NCI-H524 (cell line): ENCODE measurements around the gene TSPAN15.

Source experiments
- DNase-seq, 2 experiments: peaks; one replicate each; lab custom pipeline; 2025; lab: John Stamatoyannopoulos, UW

Gene TSPAN15

DNA sequence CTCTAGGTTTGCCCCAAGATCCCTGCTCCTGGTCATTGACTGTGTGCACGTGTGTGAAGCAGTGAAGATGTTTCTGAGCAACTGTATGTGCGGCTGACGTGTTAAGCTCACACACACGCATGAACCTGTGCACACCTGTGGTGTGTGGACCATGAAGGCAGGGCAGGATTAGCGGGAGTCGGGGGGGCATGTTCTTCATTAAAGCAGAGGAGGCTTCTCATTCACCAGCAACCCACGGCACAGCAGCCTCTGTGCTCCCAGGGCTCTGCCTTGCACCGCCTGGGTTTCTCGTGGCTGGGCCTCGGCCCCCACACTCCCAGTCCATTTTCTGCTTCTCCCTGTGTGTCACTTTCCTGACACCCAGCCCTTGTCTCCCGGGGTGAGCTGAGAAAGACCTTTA, 33.7 kb upstream of the TSPAN15 start:
- DNase-seq: no peak

DNA sequence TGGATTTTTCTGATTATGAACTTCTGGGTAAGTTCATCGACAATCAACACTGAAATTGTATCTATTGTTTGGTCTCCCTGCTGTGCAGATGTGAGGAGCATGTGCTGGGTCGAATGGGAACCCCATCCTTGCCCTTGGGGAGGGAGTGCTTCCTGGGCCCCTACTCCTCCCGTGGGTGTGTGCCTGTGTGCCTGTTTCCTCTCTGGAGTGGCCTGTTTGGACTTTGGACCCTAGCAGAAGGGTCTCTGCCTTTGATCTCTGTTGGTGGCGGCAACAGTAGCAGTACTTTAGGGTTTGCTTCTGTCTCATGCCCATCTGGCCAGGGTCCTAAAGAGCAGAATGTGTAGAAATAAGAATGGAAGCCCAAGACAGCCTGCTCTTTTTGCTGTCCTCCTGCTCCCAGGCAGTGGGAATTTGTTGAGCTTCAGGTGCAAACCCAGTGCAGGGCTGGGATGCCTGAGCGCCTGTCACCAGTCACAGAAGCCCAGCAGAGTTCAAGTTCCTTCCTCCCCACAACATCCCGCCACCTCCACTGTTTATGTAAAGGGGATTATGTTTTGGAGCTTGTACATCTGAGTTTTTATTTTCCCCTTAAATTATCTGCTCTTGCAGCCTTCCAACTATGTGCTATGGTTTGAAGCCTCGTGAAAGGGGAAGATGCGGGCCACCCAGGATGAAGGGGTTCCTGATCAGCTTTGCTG, 33.1 kb upstream of the TSPAN15 start:
- no peak for DNase-seq

DNA sequence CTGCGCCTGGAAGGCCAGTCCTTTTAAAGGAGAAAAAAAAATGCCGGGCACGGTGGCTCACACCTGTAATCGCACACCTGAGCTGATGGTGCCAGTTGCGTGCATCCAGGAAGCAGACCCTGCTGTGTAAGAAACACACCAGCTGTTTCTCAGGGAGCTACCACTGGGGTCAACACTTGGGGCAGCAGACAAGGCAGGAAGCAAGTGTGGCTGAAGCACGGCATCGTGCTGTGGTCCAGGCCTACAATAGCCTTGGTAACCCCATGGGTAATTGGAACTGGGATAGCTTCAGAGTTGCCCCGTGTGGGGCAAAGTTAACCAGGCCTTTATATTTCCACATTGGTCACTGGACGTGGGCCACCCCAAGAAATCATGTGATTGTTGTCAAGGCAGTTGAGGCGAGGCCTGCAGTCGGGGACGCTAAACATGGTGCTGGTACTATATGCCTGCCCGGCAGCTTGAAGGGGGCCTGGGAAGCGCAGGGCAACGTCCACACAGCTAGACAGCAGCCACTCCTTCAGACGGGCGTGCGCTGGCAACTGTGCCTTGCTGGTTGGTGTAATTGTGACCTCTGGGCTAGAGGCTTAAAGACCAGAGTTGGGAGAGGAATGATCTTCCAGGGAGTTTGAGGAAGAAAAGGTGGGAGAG, 32.0 kb upstream of the TSPAN15 start:
- no peak for DNase-seq

DNA sequence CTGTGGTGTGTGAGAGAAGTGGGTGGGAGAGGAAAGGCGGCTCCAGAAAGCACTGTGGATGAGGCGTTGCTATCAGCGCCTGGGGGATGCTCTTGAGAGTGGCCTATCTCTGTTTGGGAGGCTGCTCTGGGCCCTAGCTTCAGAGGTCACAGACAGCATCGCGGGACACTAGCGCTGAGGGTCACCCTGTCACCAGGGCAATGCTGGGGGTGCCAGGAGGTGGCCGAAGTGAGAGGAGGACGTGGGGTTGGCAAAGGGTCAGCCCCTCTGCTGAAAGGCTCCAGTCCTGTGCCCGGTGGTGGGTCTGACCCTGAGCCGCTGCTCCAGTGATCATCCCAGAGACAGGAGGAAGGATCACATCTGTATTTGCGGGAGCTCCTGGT, 31.5 kb upstream of the TSPAN15 start:
- no peak for DNase-seq

DNA sequence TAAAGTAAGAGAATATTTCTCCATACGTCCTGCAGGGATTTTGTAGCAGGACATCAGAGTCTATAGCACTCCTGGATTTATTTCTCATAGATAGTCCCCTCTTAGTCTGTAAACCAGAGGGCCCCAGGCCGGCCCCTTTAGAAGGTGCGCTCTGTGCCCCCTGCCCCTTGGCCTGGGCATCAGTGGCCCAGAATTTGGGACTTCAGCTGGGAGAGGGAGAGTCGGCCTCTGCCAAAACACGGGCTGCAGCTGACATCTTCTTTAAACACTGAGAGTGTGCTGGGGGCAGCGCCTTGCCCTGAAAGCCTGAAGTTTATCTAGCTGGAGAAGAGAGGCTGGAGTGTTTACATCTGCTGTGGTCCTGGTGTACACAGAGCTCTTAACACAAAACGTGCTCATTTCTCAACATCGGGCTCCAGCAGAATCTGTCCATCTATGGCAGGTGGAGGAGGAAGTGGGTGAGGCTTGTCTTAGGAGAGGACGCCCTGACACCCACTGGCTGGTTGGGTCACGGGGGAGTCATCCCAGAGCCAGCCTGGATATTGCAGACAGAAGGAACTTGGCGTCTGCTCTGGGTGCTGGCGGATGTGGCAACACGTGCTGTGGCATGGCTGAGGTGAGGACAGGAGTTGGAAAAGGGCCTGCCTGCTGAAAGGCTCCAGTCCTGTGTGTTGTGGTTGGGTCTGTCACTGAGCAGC, 29.5 kb upstream of the TSPAN15 start:
- DNase-seq: no peak

DNA sequence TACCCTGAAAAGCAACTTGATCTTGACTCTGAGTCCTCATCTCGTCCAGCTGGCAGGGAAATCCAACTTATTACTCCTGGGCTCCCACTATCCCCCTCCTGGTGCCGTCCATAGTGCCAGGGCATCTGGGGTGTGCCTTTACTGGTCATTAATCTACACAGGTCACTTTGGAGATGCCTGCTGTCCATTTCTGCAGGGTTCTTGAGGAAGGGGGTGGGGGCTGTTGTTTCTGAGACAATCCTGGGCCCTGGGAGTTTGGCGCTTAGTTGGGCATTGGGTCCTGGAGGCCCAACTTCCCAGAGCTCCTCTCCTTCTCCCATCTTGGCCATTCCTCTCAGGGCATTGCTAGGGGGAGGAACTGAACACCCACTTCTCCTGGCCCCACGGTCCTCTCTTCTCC, 28.6 kb upstream of the TSPAN15 start:
- no peak for DNase-seq

DNA sequence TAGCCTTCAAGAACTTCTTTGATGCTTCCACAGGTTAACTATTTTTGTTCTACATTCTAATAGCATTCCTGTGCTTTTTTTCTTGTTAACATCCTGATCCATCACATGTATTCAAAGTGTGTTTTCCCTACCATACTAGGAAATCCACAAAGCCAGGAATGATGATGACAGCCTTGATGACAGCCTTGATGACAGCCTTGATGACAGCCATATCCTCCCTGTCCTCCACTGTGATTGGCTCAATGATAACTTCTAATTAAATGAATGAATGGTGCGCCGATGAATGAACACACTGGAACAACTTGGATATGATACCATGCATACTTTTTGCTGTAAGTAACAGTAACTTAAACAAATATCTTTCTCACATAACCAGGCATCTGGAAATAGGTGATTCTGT, 26.2 kb upstream of the TSPAN15 start:
- no peak for DNase-seq

DNA sequence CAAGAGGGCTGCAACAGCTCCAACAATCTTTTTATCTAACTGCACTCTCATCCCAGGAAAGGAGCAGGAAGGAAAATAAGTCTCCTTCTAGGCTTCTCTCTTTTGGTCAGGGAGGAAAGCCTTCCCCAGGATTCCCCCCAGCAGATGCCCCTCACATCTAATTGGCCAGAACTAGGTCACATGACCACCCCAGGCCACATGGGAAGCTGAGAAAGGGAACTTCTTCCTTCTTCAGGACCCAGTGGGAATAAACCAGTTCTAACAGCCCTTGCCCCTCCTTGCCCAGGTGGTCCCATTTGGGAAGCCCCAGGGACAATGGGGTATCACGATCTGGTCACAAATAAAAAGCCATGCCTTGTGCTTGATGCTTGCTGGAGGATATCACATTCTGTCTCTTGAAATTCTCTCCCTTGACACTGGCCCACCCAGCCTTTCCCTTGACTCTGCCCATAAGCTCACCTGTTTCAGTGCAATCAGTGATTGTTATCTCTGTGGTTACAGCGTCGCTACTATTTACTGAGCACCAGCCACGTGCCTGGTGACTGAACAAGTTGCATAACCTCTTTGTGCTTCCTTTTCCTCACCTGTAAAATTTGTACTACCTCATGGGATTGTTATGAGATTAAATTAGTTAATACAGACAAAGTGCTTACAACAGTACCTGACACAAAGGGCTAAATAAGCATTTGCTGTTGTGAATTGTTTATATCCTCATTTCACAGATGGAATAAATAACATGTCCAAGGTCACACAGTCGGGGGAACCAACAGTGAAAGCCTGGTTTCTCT, 25.6 kb upstream of the TSPAN15 start:
- no peak for DNase-seq

DNA sequence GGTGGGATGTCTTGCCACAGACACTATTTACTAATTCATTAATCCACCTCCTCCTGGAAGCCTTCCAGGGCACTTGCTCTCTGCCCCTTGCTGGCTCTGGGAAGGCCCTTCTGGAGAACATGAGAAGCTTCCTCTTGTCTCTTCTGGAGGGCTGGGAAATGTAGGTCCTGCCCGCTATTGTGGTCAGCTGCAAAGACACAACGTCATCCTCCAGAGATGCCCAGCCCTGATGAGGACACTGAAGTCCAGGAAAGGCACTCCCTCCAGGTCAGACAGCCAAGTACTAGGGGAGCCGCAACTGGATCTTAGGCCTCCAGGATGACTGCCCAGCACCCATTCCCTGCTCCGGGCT, 24.9 kb upstream of the TSPAN15 start:
- DNase-seq: no peak

DNA sequence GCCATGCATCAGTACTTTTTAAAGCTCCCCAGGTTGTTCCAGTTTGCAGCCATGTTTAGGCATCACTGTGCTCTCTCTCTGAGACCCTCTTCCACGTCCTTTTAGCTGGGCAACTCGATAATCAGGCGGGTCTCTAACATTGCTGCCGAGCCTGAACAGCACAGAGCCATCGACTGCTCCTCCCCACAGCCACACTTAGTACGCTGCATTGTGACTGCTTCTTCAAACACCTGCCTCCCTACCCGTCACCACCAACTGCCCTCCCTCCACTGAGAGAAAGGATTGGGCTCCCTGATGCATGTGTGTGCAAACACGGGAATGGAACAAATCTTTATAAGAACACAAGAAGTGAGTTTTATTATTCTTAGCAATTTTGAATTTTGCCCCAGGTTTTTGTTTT, 23.1 kb upstream of the TSPAN15 start:
- peak; percentile 8 to 59 for DNase-seq

DNA sequence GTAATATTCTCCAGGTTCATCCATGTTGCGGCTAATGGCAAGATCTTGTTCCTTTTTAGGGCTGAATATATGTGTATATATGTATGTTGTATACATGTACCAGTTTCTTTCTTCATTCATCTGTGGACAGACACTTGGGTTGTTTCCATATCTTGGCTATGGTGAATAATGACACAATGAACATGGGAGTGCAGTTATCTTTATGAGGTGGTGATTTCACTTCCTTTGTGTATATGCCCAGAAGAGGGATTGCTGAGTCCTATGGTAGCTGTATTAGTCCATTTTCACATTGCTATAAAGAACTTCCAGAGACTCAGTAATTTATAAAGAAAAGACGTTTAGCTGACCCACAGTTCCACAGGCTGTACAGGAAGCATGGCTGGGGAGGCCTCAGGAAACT, 17.1 kb upstream of the TSPAN15 start:
- no peak for DNase-seq

DNA sequence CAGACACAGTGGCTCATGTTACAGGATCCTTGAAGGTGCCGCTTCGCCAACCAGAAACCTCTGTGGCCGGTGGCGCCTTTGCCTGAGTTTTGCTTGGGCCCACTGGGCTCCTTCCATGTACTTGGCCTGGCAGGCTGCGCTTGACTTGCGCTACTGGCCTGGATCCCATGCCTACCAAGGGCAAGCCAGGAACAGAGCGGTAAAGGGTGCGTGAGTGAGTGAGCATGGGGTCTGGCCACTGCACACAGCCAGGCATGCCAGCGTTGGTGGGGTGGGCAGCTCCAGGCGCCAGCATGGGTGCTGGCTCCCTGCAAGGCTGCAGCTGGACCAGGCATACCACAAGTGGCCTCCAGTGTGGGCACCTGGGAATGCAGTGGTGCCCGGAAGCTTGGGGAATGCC, 16.3 kb upstream of the TSPAN15 start:
- DNase-seq: no peak

DNA sequence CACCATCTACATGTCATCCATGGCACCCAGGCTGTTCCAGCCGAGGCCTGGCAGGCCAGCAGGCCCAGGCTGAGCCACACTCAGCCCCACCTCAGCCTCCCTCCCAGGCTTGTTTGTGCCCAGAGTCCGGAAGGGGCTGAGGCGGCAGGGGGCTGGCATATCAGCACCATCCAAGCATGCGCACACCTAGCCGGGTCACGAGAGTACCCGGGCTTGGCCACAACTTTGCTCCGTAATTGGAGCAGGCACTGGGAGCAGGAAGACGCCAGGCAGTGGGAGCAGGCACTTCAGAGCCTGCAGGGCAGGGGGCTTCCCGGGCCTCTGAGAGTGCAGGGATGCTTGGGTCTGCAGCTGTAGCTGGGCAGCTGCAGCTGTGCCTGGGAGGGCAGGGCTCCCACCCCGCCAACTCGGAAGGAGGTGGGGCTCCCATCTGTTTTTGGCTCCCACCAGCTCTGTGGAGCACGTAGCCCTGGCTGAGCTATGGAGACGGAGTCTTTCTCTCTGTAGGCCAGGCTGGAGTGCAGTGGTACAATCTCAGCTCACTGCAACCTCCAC, 15.2 kb upstream of the TSPAN15 start:
- DNase-seq: peak in 1 of 2 experiments; percentile 73

DNA sequence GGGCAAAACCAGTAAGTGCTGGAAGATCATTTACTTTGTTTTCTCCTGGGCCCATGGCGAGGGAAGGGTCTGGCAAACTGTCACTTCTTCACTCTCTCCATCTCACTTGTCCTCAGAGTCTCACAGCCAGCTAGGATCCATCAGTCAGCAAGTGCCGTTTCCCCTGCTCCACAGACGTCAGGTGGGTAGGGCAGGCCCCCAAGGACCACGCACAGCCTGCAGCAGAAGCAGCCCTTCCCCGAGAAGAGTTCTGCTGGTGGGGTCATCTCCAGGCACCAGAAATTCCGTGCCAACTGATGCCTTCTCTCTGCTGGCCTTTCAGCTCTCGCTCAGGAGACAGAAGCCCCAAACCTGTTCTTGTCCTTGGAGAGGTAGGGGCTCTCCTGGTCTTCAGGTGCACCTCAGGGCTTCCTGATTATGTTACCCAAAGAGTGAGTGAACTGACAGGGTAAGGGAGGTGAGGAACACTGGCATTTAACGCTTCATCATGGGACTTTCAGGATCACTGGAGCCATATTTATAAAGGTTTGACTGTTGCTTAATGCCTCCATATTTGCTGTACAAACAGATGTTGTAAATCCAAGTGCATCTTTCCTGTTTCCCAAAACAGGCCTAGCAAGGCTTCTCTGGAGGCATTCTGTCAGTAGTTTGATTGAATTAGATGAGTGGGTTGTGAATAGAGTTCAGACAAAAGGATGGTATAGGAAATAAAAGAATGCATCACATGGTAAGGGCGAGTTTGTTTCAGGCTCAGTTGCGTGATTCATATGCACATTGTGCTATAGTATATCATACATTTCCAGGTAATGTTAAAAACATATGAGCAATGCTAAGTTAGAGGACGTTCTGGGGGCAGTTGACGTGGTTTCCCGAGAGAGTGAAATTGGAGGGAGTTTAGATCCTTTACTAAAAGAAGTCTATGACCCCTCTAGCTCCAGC, 13.7 kb upstream of the TSPAN15 start:
- no peak for DNase-seq

DNA sequence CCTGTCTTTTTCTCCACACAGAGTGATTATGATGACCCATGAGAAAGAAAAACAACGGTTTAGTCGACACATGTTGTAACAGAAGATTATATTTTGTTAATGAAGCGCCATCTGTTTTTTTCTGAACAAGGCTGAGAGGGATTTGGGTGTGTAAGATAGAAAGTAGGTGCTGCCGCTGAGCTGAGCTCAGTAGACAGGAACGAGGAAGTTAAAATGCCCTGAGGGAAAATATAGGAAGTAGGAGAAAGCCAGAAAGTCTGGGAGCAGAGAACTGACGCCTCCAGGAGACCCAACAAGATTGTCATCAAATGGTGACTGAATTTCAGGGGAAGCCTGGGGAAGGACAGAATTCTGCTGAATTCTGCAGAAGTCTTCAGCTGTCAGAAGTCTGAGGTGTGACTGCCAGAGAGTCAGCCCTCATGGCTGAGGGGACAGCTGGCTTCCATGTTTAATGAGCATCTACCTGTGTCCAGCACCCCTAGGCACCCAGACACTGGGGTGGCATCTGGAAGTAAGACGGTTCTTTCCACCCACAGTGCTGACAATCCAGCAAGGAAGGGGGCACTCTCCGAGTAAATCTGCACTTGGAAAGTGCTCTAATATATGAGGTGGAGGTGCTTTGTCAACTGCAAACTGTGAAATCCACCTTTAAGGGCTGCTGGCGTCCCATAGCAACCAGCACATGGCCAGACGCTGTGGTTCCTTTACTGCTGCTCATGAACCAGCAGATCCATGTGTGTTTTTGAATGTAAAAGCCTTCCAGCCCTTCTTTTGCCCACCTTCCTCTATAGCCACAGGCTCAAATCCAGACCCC, 12.5 kb upstream of the TSPAN15 start:
- DNase-seq: peak; percentile 54 to 84

DNA sequence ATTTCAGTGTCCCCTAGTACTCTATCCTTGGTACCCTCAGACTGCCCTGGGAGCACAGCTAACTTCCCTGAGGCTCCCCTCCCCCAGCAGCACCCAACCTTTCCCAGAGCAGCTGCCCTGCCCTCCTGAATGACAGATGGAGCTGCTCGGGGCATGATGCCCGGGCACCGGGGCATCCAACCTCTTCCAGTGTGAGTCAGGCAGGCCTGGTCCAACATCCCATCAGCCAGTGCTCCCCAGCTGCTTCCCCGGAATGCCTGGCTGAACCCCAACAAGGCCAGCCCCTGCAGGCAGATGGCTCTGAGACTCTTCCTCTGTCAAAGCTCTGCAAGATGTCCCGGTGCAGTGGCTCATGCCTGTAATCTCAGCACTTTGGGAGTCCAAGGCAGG, 11.9 kb upstream of the TSPAN15 start:
- DNase-seq: peak; percentile 50 to 78

DNA sequence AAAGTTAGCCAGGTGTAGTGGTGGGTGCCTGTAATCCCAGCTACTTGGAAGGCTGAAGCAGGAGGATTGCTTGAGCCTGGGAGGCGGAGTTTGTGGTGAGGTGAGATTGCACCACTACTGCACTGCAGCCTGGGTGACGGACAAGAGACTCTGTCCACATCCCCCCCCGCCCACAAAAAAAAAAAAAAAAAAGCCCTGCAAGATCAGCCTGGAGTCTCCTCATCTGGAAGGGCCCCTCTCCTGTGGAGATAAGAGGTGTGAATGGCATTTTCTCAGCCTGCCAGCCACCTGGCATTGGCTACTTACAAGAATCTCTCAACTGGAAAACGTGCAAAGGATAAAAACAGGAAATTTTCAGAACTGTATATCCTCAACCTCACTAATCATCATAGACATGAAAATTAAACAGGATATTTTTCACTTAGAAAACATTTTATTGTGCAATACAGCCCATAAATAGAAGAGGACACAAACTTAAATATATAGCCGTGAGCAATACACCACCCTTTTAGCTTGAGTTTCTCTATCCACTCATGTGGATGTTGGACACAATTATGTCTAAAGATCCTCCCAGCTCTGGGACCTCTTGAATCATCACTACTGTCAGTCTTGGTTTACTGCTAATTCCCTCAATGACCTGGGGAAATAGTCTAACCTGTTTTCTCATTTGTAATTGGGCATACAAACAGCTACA, 11.3 kb upstream of the TSPAN15 start:
- DNase-seq: peak; percentile 33 to 76

DNA sequence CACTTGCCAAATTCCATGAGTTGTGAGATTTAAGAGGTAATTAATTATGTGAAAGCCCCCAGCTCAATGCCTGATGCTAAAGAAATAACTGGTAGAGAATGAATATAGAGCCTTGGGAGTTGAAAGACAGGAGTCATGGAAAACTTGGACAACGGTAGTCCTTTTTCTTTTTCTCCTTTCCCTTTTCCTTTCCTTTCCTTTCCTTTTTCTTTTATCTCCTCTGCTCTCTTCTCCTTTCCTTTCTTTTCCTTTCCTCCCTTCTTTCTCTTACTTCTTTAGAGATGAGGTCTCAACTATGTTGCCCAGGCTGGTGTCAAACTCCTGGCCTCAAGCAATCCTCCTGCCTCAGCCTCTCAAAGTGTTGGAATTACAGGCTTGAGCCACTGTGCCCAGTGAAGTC, 7.9 kb upstream of the TSPAN15 start:
- no peak for DNase-seq

DNA sequence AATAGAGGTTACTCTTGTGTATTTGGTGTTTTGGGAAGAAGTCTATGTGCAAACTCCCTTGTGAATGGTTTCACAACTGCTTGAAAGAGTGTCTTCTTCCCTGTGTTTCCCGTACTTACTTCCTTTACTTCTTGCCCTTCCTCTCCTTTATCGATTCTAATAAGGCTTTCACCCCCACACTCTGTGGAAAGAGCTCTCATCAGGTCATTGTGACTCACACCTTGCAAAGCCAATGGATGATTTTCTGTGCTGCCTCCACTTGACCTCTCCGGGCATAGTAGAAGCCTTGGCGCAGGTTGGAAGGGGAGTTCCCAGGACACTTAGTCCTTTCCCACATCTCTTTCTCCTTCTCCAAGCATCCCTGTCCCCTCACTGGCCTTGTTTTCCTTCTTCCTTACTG, 6.2 kb upstream of the TSPAN15 start:
- DNase-seq: no peak

DNA sequence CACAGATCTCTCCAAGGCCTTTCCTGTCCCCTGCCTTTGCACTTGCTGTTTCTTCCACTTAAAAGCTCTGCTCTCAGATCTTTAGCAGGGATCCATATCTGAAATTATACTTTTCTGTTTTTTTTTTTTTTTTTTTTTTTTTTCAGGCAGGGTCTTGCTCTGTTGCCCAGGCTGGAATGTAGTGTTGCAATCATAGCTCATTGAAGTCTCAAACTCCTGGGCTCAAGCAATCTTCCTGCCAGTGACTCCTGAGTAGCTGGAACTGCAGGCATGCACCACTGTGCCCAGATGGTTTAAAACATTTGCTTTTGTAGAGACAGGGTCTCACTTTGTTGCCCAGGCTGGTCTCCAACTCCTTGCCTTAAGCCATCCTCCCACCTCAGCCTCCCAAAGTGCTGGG, 5.0 kb upstream of the TSPAN15 start:
- no peak for DNase-seq
